Measurements from ENCODE around the gene TRIL.

- TF ChIP-seq POLR2A (IDR thresholded peaks at IDR 0.05), result no peak
- no peak for TF ChIP-seq CTCF (IDR thresholded peaks at IDR 0.05 in 8 of 11, conservative IDR thresholded peaks at IDR 0.05 in 3 of 11)
- no peak for TF ChIP-seq POLR2AphosphoS5 (IDR thresholded peaks at IDR 0.05)
Observed at GRCh38 chr7:28920424-28920823, 37.7 kb downstream of the TRIL start.

Measured in spleen (tissue), 7 donors.